ENCODE data around the gene LILRB2. TPM values are rescaled to one million over a fixed set of nuclear protein-coding genes. Genes with fewer than 3 reads are reported as not detected.

LILRB2 gene
- polyA plus RNA-seq, 3 donors = 111 to 574 (median 172) TPM

GRCh38 chr19:54310543-54310942 is 29.6 kb upstream of the LILRB2 start:
- Histone ChIP-seq H3K27ac (ENCODE audit: low read depth in 1 of 2, low read length in 2 of 2) (no peak overlapping the region), H3K4me2 (replicated peaks; ENCODE audit: extremely low read depth, low read length, poor library complexity, severe bottlenecking) (peak overlapping the region; percentile 95), H3K4me1 (ENCODE audit: control insufficient read depth in 1 of 2, insufficient read depth in 2 of 2, low read length in 2 of 2) (peaks cover 65 to 80% of the 10 kb centered on the region in 2 donors), H4K20me1 (ENCODE audit: insufficient read depth, low read length) (peaks cover 45% of the 10 kb centered on the region), H3K9ac (ENCODE audit: insufficient read depth, low read length, poor library complexity, severe bottlenecking) (no peak overlapping the region), H3K27me3 (ENCODE audit: control insufficient read depth in 2 of 2, insufficient read depth in 2 of 2, low read length in 2 of 2) (no peaks in the 10 kb centered on the region), H3K9me3 (replicated peaks in 1 of 2; ENCODE audit: control insufficient read depth in 1 of 2, insufficient read depth in 1 of 2, low read length in 2 of 2) (no peaks in the 10 kb centered on the region), H3K36me3 (replicated peaks in 1 of 2; ENCODE audit: control insufficient read depth in 1 of 2, insufficient read depth in 2 of 2, low read length in 2 of 2) (peaks cover 40 to 55% of the 10 kb centered on the region in 2 donors), H3K79me2 (ENCODE audit: insufficient read depth, low read length) (peaks cover 37% of the 10 kb centered on the region), H2AFZ (ENCODE audit: insufficient read depth, low read depth, low read length, poor library complexity, severe bottlenecking) (no peak overlapping the region), H3K4me3 (replicated peaks in 1 of 3; ENCODE audit: low read depth in 2 of 3, low read length in 3 of 3) (peak overlapping the region in 1 of 3 experiments; percentile 97)
- peaks cover 0 to 4% (median 4%) of the 10 kb centered on the region in 3 donors for H3K27me3 Mint-ChIP-seq (ENCODE audit: low read depth in 3 of 3)
- H3K36me3 Mint-ChIP-seq = peaks cover 50 to 60% of the 10 kb centered on the region in 2 donors
- 100% methylated on average over 3 of the region's 5 CpGs for WGBS (ENCODE audit: insufficient coverage)
- TF ChIP-seq, protein P1, sequence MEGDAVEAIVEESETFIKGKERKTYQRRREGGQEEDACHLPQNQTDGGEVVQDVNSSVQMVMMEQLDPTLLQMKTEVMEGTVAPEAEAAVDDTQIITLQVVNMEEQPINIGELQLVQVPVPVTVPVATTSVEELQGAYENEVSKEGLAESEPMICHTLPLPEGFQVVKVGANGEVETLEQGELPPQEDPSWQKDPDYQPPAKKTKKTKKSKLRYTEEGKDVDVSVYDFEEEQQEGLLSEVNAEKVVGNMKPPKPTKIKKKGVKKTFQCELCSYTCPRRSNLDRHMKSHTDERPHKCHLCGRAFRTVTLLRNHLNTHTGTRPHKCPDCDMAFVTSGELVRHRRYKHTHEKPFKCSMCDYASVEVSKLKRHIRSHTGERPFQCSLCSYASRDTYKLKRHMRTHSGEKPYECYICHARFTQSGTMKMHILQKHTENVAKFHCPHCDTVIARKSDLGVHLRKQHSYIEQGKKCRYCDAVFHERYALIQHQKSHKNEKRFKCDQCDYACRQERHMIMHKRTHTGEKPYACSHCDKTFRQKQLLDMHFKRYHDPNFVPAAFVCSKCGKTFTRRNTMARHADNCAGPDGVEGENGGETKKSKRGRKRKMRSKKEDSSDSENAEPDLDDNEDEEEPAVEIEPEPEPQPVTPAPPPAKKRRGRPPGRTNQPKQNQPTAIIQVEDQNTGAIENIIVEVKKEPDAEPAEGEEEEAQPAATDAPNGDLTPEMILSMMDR (IDR thresholded peaks at IDR 0.05) = no peak
- H3K9me3 Mint-ChIP-seq = peaks cover 0 to 11% (median 0%) of the 10 kb centered on the region in 7 donors
- intact Hi-C loops (cut with micrococcal nuclease) = loop anchor here (5.0 to 10.0 kb wide), 2 partner anchors 33 to 46 kb away; no protein-coding TSS in a partner anchor
- H3K27ac Mint-ChIP-seq = no peak overlapping the region
- H3K4me3 Mint-ChIP-seq = peak overlapping the region; percentile 34 to 79
- no peak for DNase-seq
- H3K4me1 Mint-ChIP-seq = peaks cover 64% of the 10 kb centered on the region

DNA sequence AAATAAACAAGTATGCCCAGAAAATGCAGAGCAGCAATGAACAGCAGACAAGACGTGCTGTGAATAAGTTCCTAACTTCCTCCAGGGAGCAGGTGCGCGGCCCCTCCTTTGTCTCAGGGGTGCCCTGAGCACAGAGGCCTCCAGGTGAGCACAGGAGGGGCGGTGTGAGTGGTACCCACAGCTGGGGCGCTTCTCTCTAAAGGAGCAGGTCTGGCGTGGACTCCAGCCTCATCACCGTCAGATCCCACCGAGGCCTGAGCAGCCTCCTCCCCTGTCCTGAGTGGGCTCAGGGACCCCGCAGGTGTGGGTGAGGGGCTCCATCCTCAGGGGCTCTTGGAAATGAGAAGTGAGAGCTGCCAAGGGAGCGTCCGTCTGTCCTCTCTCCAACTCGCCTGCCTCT is 28.9 kb upstream of the LILRB2 start:
- H2AFZ ChIP-seq (ENCODE audit: insufficient read depth, low read depth, low read length, poor library complexity, severe bottlenecking) = no peak overlapping the region
- TF ChIP-seq, protein P1 (IDR thresholded peaks at IDR 0.05) = no peak
- 89% methylated on average over 8 of the region's 12 CpGs for WGBS (ENCODE audit: insufficient coverage)
- H3K4me1 Mint-ChIP-seq = peaks cover 72% of the 10 kb centered on the region
- no peak overlapping the region for H3K27ac ChIP-seq (ENCODE audit: low read depth in 1 of 2, low read length in 2 of 2)
- H3K36me3 Mint-ChIP-seq = peaks cover 50 to 60% of the 10 kb centered on the region in 2 donors
- intact Hi-C loops (cut with micrococcal nuclease) = loop anchor here (5.0 to 10.0 kb wide), 2 partner anchors 33 to 45 kb away; no protein-coding TSS in a partner anchor
- H3K27me3 ChIP-seq (ENCODE audit: control insufficient read depth in 2 of 2, insufficient read depth in 2 of 2, low read length in 2 of 2) = no peaks in the 10 kb centered on the region
- H3K79me2 ChIP-seq (ENCODE audit: insufficient read depth, low read length) = peaks cover 37% of the 10 kb centered on the region
- H3K4me3 ChIP-seq (replicated peaks in 1 of 3; ENCODE audit: low read depth in 2 of 3, low read length in 3 of 3) = peak overlapping the region in 1 of 3 experiments; percentile 97
- peak overlapping the region in 1 of 2 donors; percentile 79 for H3K4me3 Mint-ChIP-seq
- H3K9ac ChIP-seq (ENCODE audit: insufficient read depth, low read length, poor library complexity, severe bottlenecking) = peak overlapping the region; percentile 8
- peaks cover 73 to 87% of the 10 kb centered on the region in 2 donors for H3K4me1 ChIP-seq (ENCODE audit: control insufficient read depth in 1 of 2, insufficient read depth in 2 of 2, low read length in 2 of 2)
- H3K9me3 Mint-ChIP-seq = peaks cover 0 to 11% (median 1%) of the 10 kb centered on the region in 7 donors
- H3K9me3 ChIP-seq (replicated peaks in 1 of 2; ENCODE audit: control insufficient read depth in 1 of 2, insufficient read depth in 1 of 2, low read length in 2 of 2) = no peaks in the 10 kb centered on the region
- H3K36me3 ChIP-seq (replicated peaks in 1 of 2; ENCODE audit: control insufficient read depth in 1 of 2, insufficient read depth in 2 of 2, low read length in 2 of 2) = peaks cover 40 to 55% of the 10 kb centered on the region in 2 donors
- H4K20me1 ChIP-seq (ENCODE audit: insufficient read depth, low read length) = peaks cover 48% of the 10 kb centered on the region
- H3K4me2 ChIP-seq (replicated peaks; ENCODE audit: extremely low read depth, low read length, poor library complexity, severe bottlenecking) = peak overlapping the region; percentile 95
- peaks cover 1 to 7% (median 5%) of the 10 kb centered on the region in 3 donors for H3K27me3 Mint-ChIP-seq (ENCODE audit: low read depth in 3 of 3)
- no peak for DNase-seq
- peak overlapping the region in 1 of 7 donors; percentile 80 for H3K27ac Mint-ChIP-seq
